A549 (cell line): Measurements from ENCODE around the gene TSHB. TPM values are rescaled to one million over a fixed set of nuclear protein-coding genes. Genes with fewer than 3 reads are reported as not detected.

Experiments
- ATAC-seq, 2 experiments: fragments of 200-7000 bp in 1 of 2; fragments of >200 bp in 1 of 2; cut with Nextera tagmentation in 1 of 2; cut with Tn5 transposase in 1 of 2; 3 replicates each; pipeline versions ENCODE4 v1.8.0 to v1.9.1; 2018 to 2020; ENCODE audit warnings: mild to moderate bottlenecking in 1 of 2, moderate library complexity in 1 of 2
- CTCF ChIA-PET: fragments of 300-600 bp; sonication (Branson Sonifier 250); formaldehyde crosslinking; extraction: SDS; loops from one replicate; lab custom pipeline; 2021; ENCODE audit warnings: antibody characterized with exemption, inconsistent platforms; lab: Yijun Ruan, JAX
- POLR2A ChIA-PET: fragments of 350-600 bp; formaldehyde crosslinking; extraction: SDS; loops from one replicate; lab custom pipeline; 2021; ENCODE audit warnings: antibody characterized with exemption, inconsistent platforms; lab: Yijun Ruan, JAX
- DNase-seq, 2 experiments: peaks; one replicate each; pipeline versions ENCODE4 v3.0.0 to v3.0.0-alpha.2; 2011 to 2016; ENCODE audit warnings: low read depth in 1 of 2, low spot score in 1 of 2
- FAIRE-seq: peaks from 2 replicates; lab custom pipeline; 2011; peaks lifted over from hg19 to GRCh38; lab: Jason Lieb, UNC
- H3K27ac ChIP-seq, 2 experiments: fragments of >200 bp; sonication (Bioruptor Twin); formaldehyde crosslinking; 3 replicates each; pipeline ENCODE4 v1.5.1; 2016 to 2017
- H3K4me1 ChIP-seq: fragments of >200 bp; sonication (Bioruptor Twin); formaldehyde crosslinking; 3 replicates; pipeline ENCODE4 v1.6.1; 2016
- H3K4me2 ChIP-seq: fragments of >200 bp; sonication (Bioruptor Twin); formaldehyde crosslinking; 3 replicates; pipeline ENCODE4 v1.6.1; 2016
- H3K4me3 ChIP-seq: fragments of >200 bp; sonication (Bioruptor Twin); formaldehyde crosslinking; 3 replicates; pipeline ENCODE4 v1.5.1; 2016
- H3K9me3 ChIP-seq: fragments of >200 bp; sonication (Bioruptor Twin); formaldehyde crosslinking; 3 replicates; pipeline ENCODE4 v1.6.1; 2016
- BHLHE40 ChIP-seq: IDR thresholded peaks from 2 replicates; pipeline ENCODE4 v1.6.1; 2012; ENCODE audit warnings: low read depth, low read length, inconsistent platforms
- CBX8 ChIP-seq: fragments of 200-600 bp; sonication (generic); IDR thresholded peaks from 2 replicates; pipeline ENCODE4 v1.6.1; 2016
- CTCF ChIP-seq: fragments of >200 bp; sonication (Bioruptor Twin); formaldehyde crosslinking; IDR thresholded peaks from 3 replicates; pipeline ENCODE4 v1.5.1; 2016
- EHMT2 ChIP-seq: fragments of 200-600 bp; sonication (generic); IDR thresholded peaks from 2 replicates; pipeline ENCODE4 v1.6.1; 2016; ENCODE audit warnings: antibody characterized with exemption, low read depth, mild to moderate bottlenecking, moderate library complexity
- ELK1 ChIP-seq: fragments of 150-350 bp; IDR thresholded peaks from 2 replicates; pipeline ENCODE4 v1.6.1; 2014; ENCODE audit warnings: low read depth, mild to moderate bottlenecking, low read length
- EP300 ChIP-seq, 2 experiments: fragments of >200 bp; sonication (Bioruptor Twin); formaldehyde crosslinking; IDR thresholded peaks; 2 replicates in 1 of 2; 3 replicates in 1 of 2; pipeline ENCODE4 v1.6.1; 2016 to 2017
- FOSB ChIP-seq: fragments of 250-450 bp; sonication (Bioruptor Pico); IDR thresholded peaks from 2 replicates; pipeline ENCODE4 v1.5.0; 2020; ENCODE audit warnings: mild to moderate bottlenecking, moderate library complexity
- FOSL2 ChIP-seq, 2 experiments: fragments of 450-650 bp in 1 of 2; fragments of >200 bp in 1 of 2; sonication (Bioruptor Twin) in 1 of 2; formaldehyde crosslinking; IDR thresholded peaks; 2 replicates each; pipeline versions ENCODE4 v1.5.0 to v1.6.1; 2016 to 2020; ENCODE audit warnings: mild to moderate bottlenecking in 1 of 2, moderate library complexity in 1 of 2
- GATA3 ChIP-seq: IDR thresholded peaks from 2 replicates; pipeline ENCODE4 v1.6.1; 2012; ENCODE audit warnings: borderline replicate concordance
- HEYL ChIP-seq: fragments of 250-450 bp; sonication (Bioruptor Pico); IDR thresholded peaks from 2 replicates; pipeline ENCODE4 v1.8.0; 2021; ENCODE audit warnings: mild to moderate bottlenecking, moderate library complexity
- HMGXB4 ChIP-seq: fragments of 250-450 bp; sonication (Bioruptor Pico); IDR thresholded peaks from 2 replicates; pipeline ENCODE4 v1.5.0; 2021; ENCODE audit warnings: mild to moderate bottlenecking, moderate library complexity, borderline replicate concordance
- HOXB5 ChIP-seq: fragments of 250-450 bp; sonication (Bioruptor Pico); IDR thresholded peaks from 2 replicates; pipeline ENCODE4 v1.5.0; 2020; ENCODE audit warnings: mild to moderate bottlenecking, moderate library complexity
- JUNB ChIP-seq: fragments of >200 bp; sonication (Bioruptor Twin); formaldehyde crosslinking; IDR thresholded peaks from 2 replicates; pipeline ENCODE4 v1.6.1; 2016
- MAFK ChIP-seq: fragments of 450-650 bp; IDR thresholded peaks from 2 replicates; pipeline ENCODE4 v1.6.1; 2014; ENCODE audit not compliant: partially characterized antibody
- MAZ ChIP-seq: fragments of 150-350 bp; IDR thresholded peaks from 2 replicates; pipeline ENCODE4 v1.6.1; 2014; ENCODE audit warnings: antibody characterized with exemption, low read depth, low read length, borderline replicate concordance
- NFE2L2 ChIP-seq: fragments of 150-350 bp; conservative IDR thresholded peaks from 2 replicates; pipeline ENCODE4 v1.6.1; 2014; ENCODE audit warnings: low read length
- NR3C1 ChIP-seq: fragments of >200 bp; sonication (Bioruptor Twin); formaldehyde crosslinking; IDR thresholded peaks from 3 replicates; pipeline ENCODE4 v1.6.1; 2017
- RAD21 ChIP-seq, 2 experiments: fragments of >200 bp in 1 of 2; sonication (Bioruptor Twin) in 1 of 2; formaldehyde crosslinking in 1 of 2; IDR thresholded peaks in 1 of 2; conservative IDR thresholded peaks in 1 of 2; 2 replicates in 1 of 2; 3 replicates in 1 of 2; pipeline ENCODE4 v1.6.1; 2012 to 2018; ENCODE audit warnings: inconsistent platforms in 1 of 2
- RFX5 ChIP-seq: fragments of 450-650 bp; IDR thresholded peaks from 2 replicates; pipeline ENCODE4 v1.7.1; 2014; ENCODE audit warnings: antibody characterized with exemption, mild to moderate bottlenecking, moderate library complexity
- TFCP2L1 ChIP-seq: fragments of 250-450 bp; sonication (Bioruptor Pico); IDR thresholded peaks from 2 replicates; pipeline ENCODE4 v1.5.0; 2021; ENCODE audit warnings: mild to moderate bottlenecking
- WGBS: methylation state at CpG from one replicate; pipeline ENCODE4 v1.1.6; 2017; ENCODE audit errors: missing lambda C conversion rate; 5-methylcytosine and 5-hydroxymethylcytosine counted together
- polyA plus RNA-seq, 4 experiments: library from polyadenylated mRNA; depleted of rRNA in 3 of 4; stranded (reverse); fragments of >200 nt; fragmentation: RNase III in 1 of 4; extraction: RNeasy Plus Mini Kit Qiagen cat#74134 plus additional on column Dnase treatment in 1 of 4; gene quantifications; 2 replicates in 3 of 4; 3 replicates in 1 of 4; pipeline ENCODE4 v1.2.3, GENCODE V29; 2011 to 2017

Gene TSHB
- polyA plus RNA-seq, 2 of the 4 experiments (the other 2 are of a cell fraction), result not detected

GRCh38 chr1:115065021-115065420 lies 35.4 kb downstream of the TSHB start:
- ChIA-PET CTCF (interaction anchor here (0.8 to 2.8 kb wide), 4 partner anchors 12 to 530 kb away, joined by 3 to 13 read pairs (median 4); no protein-coding TSS in a partner anchor), POLR2A (no interaction called here)
- WGBS, result 70% methylated on average over 6 of the region's 6 CpGs
- Histone ChIP-seq H3K27ac (no peak overlapping the region), H3K4me3 (no peak overlapping the region), H3K4me2 (no peak overlapping the region), H3K4me1 (no peaks in the 10 kb centered on the region), H3K9me3 (no peaks in the 10 kb centered on the region)
- ATAC-seq (no peak), DNase-seq (no peak), FAIRE-seq (no peak)
- no peak for TF ChIP-seq RFX5
- no peak for TF ChIP-seq CBX8

- 65% methylated on average over 8 of the region's 8 CpGs for WGBS
- ATAC-seq (no peak), FAIRE-seq (no peak), DNase-seq (no peak)
- no peak overlapping the region for H3K4me2 ChIP-seq
- ChIA-PET CTCF (interaction anchor here (1.7 kb wide), 1 partner anchor 15 kb away, joined by 8 read pairs; no protein-coding TSS in a partner anchor), POLR2A (no interaction called here)
- H3K4me3 ChIP-seq, result no peak overlapping the region
- H3K4me1 ChIP-seq, result no peaks in the 10 kb centered on the region
- no peaks in the 10 kb centered on the region for H3K9me3 ChIP-seq
- TF ChIP-seq RAD21 (conservative IDR thresholded peaks at IDR 0.05 in 1 of 2, IDR thresholded peaks at IDR 0.05 in 1 of 2) (no peak), EP300 (IDR thresholded peaks at IDR 0.05) (no peak), HOXB5 (CRISPR knock-in tag) (no peak), FOSL2 (IDR thresholded peaks at IDR 0.05) (no peak), FOSL2 (CRISPR knock-in tag; IDR thresholded peaks at IDR 0.05) (no peak), GATA3 (no peak), BHLHE40 (no peak), HEYL (no peak), MAZ (no peak), TFCP2L1 (CRISPR knock-in tag) (no peak), JUNB (no peak), NR3C1 (no peak), NFE2L2 (no peak), FOSB (CRISPR knock-in tag) (no peak), ELK1 (no peak), CTCF (no peak)
- H3K27ac ChIP-seq, result no peak overlapping the region
These were observed 37.7 kb downstream of the TSHB start for GRCh38 chr1:115067161-115067859.

GRCh38 chr1:115068826-115069585 lies 39.4 kb downstream of the TSHB start:
- 67% methylated on average over 12 of the region's 12 CpGs for WGBS
- Histone ChIP-seq H3K27ac (no peak overlapping the region), H3K4me2 (no peak overlapping the region), H3K9me3 (no peaks in the 10 kb centered on the region), H3K4me3 (no peak overlapping the region), H3K4me1 (no peaks in the 10 kb centered on the region)
- TF ChIP-seq EHMT2 (no peak), HMGXB4 (CRISPR knock-in tag) (no peak), MAFK (no peak), TFCP2L1 (CRISPR knock-in tag) (no peak)
- DNase-seq, result no peak
- no peak for FAIRE-seq
- no peak for ATAC-seq
- CTCF ChIA-PET, result no interaction called here
- POLR2A ChIA-PET, result no interaction called here
